SK-N-SH (cell line): ENCODE data around the gene PAM16.

Source experiments
- POLR2AphosphoS5 ChIP-seq: IDR thresholded peaks from 2 replicates; pipeline ENCODE4 v1.6.1; 2012; ENCODE audit warnings: low read depth, low read length
- SIN3A ChIP-seq: IDR thresholded peaks from 2 replicates; pipeline ENCODE4 v1.6.1; 2012; ENCODE audit warnings: low read depth, mild to moderate bottlenecking, low read length, moderate library complexity, borderline replicate concordance
- TAF1 ChIP-seq: IDR thresholded peaks from 2 replicates; pipeline ENCODE4 v1.6.1; 2012; ENCODE audit warnings: low read depth, mild to moderate bottlenecking, low read length, moderate library complexity, borderline replicate concordance
- USF1 ChIP-seq: IDR thresholded peaks from 2 replicates; pipeline ENCODE4 v1.4.0; 2012; ENCODE audit warnings: low read depth, borderline replicate concordance
- TF ChIP-seq, protein P1 (sequence below): fragments of 200-600 bp; sonication (generic); IDR thresholded peaks from 2 replicates; pipeline ENCODE4 v1.6.1; 2017; ENCODE audit warnings: antibody characterized with exemption, mild to moderate bottlenecking, moderate library complexity
- TF ChIP-seq, protein P2 (sequence below): IDR thresholded peaks from 2 replicates; pipeline ENCODE4 v1.4.0; 2012; ENCODE audit warnings: low read depth

DNA sequence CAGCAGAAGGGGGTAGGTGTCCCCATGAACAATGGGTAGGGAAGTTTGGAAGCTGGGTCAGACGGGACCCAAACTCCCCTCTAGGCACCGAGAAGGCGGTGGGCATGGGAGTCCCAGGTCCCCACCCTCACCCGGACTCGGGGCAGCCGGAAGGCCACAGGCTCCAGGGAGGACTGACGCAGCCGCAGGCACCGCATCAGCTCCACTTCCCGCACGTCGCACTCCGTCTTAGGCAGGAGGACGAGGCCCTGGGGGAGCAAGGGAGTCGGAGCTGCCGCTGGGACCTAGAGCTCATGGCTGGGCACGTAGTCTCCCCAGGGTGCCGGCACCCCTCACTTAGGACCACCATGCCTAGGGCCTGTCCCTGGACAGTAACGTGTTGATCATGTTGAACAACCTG is 7.1 kb upstream of the PAM16 start:
- TF ChIP-seq, protein P1, sequence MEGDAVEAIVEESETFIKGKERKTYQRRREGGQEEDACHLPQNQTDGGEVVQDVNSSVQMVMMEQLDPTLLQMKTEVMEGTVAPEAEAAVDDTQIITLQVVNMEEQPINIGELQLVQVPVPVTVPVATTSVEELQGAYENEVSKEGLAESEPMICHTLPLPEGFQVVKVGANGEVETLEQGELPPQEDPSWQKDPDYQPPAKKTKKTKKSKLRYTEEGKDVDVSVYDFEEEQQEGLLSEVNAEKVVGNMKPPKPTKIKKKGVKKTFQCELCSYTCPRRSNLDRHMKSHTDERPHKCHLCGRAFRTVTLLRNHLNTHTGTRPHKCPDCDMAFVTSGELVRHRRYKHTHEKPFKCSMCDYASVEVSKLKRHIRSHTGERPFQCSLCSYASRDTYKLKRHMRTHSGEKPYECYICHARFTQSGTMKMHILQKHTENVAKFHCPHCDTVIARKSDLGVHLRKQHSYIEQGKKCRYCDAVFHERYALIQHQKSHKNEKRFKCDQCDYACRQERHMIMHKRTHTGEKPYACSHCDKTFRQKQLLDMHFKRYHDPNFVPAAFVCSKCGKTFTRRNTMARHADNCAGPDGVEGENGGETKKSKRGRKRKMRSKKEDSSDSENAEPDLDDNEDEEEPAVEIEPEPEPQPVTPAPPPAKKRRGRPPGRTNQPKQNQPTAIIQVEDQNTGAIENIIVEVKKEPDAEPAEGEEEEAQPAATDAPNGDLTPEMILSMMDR, result no peak
- TF ChIP-seq, protein P2, sequence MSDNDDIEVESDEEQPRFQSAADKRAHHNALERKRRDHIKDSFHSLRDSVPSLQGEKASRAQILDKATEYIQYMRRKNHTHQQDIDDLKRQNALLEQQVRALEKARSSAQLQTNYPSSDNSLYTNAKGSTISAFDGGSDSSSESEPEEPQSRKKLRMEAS, result no peak
- TF ChIP-seq USF1, result no peak
- no peak for TF ChIP-seq POLR2AphosphoS5
- no peak for TF ChIP-seq SIN3A
- TF ChIP-seq TAF1, result no peak
